HepG2 (cell line): ENCODE data around the gene PKIB. TPM values are rescaled to one million over a fixed set of nuclear protein-coding genes. Genes with fewer than 3 reads are reported as not detected.

ENCODE experiments used
- ATAC-seq: fragments of 200-7000 bp; cut with Tn5 transposase; 3 replicates; pipeline ENCODE4 v1.9.1; 2020; ENCODE audit warnings: mild to moderate bottlenecking, moderate library complexity
- BruUV-seq: library from RNA; stranded (reverse); fragments of 400-500 nt; replicated peaks from 2 replicates; lab custom pipeline; 2021; lab: Mats Ljungman, UMichigan
- CTCF ChIA-PET: fragments of 300-600 bp; formaldehyde crosslinking; extraction: SDS; loops from one replicate; lab custom pipeline; 2021; ENCODE audit warnings: low total read pairs, inconsistent platforms, low intra/inter-chr PET ratio; lab: Yijun Ruan, JAX
- POLR2A ChIA-PET: fragments of 350-600 bp; sonication (Branson Sonifier 250); formaldehyde crosslinking; loops from one replicate; lab custom pipeline; 2020; ENCODE audit warnings: antibody characterized with exemption, inconsistent platforms; lab: Yijun Ruan, JAX
- DNase-seq: peaks from one replicate; pipeline ENCODE4 v3.0.0-alpha.2; 2015; ENCODE audit warnings: low spot score
- FAIRE-seq: peaks from 3 replicates; lab custom pipeline; 2011; peaks lifted over from hg19 to GRCh38; lab: Jason Lieb, UNC
- H2AFZ ChIP-seq: one replicate; pipeline ENCODE4 v1.6.1; 2011; ENCODE audit warnings: low read length, inconsistent platforms
- H3K27ac ChIP-seq: fragments of 300-600 bp; 3 replicates; pipeline ENCODE4 v1.8.0; 2011; ENCODE audit warnings: mixed run types, mild to moderate bottlenecking, mixed read lengths, low read length, inconsistent platforms; ENCODE audit not compliant: insufficient read depth; ENCODE audit errors: extremely low read length
- H3K27me3 ChIP-seq, 2 experiments: fragments of 200-600 bp in 1 of 2; 2 replicates in 1 of 2; 3 replicates in 1 of 2; pipeline versions ENCODE4 v1.6.0 to v1.8.0; 2011; ENCODE audit warnings: low read length in 2 of 2, mild to moderate bottlenecking in 2 of 2, moderate library complexity in 2 of 2, inconsistent platforms in 1 of 2; ENCODE audit not compliant: insufficient read depth in 2 of 2, control insufficient read depth in 1 of 2
- H3K36me3 ChIP-seq, 2 experiments: fragments of 200-600 bp in 1 of 2; replicated peaks in 1 of 2; 2 replicates in 1 of 2; 3 replicates in 1 of 2; pipeline versions ENCODE4 v1.5.1 to v1.8.0; 2011; ENCODE audit warnings: low read length in 2 of 2, inconsistent platforms in 1 of 2; ENCODE audit not compliant: insufficient read depth in 2 of 2, control insufficient read depth in 1 of 2
- H3K4me1 ChIP-seq: 2 replicates; pipeline ENCODE4 v1.5.1; 2012; ENCODE audit warnings: low read length, inconsistent platforms; ENCODE audit not compliant: insufficient read depth
- H3K4me2 ChIP-seq: 2 replicates; pipeline ENCODE4 v1.6.0; 2011; ENCODE audit warnings: low read depth, low read length, inconsistent platforms
- H3K4me3 ChIP-seq, 3 experiments: fragments of 200-600 bp in 1 of 3; sonication (generic), shearing (Covaris generic) in 1 of 3; replicated peaks in 1 of 3; 2 replicates each; pipeline ENCODE4 v1.5.1; 2011 to 2016; ENCODE audit warnings: low read length in 3 of 3, inconsistent platforms in 2 of 3, low read depth in 2 of 3, mild to moderate bottlenecking in 2 of 3, control low read depth in 1 of 3, mixed read lengths in 1 of 3; ENCODE audit not compliant: insufficient read depth in 1 of 3
- H3K79me2 ChIP-seq: one replicate; pipeline ENCODE4 v1.6.1; 2011; ENCODE audit warnings: low read length, inconsistent platforms; ENCODE audit not compliant: insufficient read depth
- H3K9ac ChIP-seq: 2 replicates; pipeline ENCODE4 v1.6.0; 2011; ENCODE audit warnings: mild to moderate bottlenecking, low read depth, low read length, inconsistent platforms; ENCODE audit not compliant: insufficient read depth
- H3K9me3 ChIP-seq: 2 replicates; pipeline ENCODE4 v1.5.1; 2012; ENCODE audit warnings: mild to moderate bottlenecking, low read length
- H4K20me1 ChIP-seq: 2 replicates; pipeline ENCODE4 v1.6.0; 2011; ENCODE audit warnings: inconsistent platforms, mild to moderate bottlenecking, low read length, moderate library complexity; ENCODE audit not compliant: insufficient read depth
- KLF11 ChIP-seq: IDR thresholded peaks from 2 replicates; pipeline ENCODE4 v1.6.1; 2016; ENCODE audit warnings: missing compliant biosample characterization
- MAFF ChIP-seq: IDR thresholded peaks from 2 replicates; pipeline ENCODE4 v1.6.1; 2011; ENCODE audit warnings: low read depth, low read length, improper control_type of control experiment
- MAFK ChIP-seq, 2 experiments: IDR thresholded peaks in 1 of 2; conservative IDR thresholded peaks in 1 of 2; 2 replicates each; pipeline ENCODE4 v1.6.1; 2011; ENCODE audit warnings: improper control_type of control experiment in 2 of 2, low read length in 2 of 2
- MED1 ChIP-seq: sonication (generic); formaldehyde crosslinking; IDR thresholded peaks from 2 replicates; pipeline ENCODE4 v1.4.0; 2020; ENCODE audit warnings: missing genetic modification reagents
- ZBTB42 ChIP-seq: sonication (generic); formaldehyde crosslinking; IDR thresholded peaks from 2 replicates; pipeline ENCODE4 v1.5.0; 2020; ENCODE audit warnings: mild to moderate bottlenecking, missing genetic modification reagents
- ZNF101 ChIP-seq: sonication (generic); formaldehyde crosslinking; IDR thresholded peaks from 2 replicates; pipeline ENCODE4 v1.4.0; 2020; ENCODE audit warnings: mild to moderate bottlenecking, low read depth, missing genetic modification reagents, borderline replicate concordance
- ZNF263 ChIP-seq: sonication (generic); formaldehyde crosslinking; IDR thresholded peaks from 2 replicates; pipeline ENCODE4 v1.4.0; 2020; ENCODE audit warnings: missing genetic modification reagents
- ZNF749 ChIP-seq: sonication (generic); formaldehyde crosslinking; IDR thresholded peaks from 2 replicates; pipeline ENCODE4 v1.8.0; 2022; ENCODE audit warnings: mild to moderate bottlenecking, missing genetic modification reagents, moderate library complexity, borderline replicate concordance
- WGBS: methylation state at CpG from one replicate; pipeline ENCODE4 v1.1.6; 2017; ENCODE audit warnings: low lambda C conversion rate; 5-methylcytosine and 5-hydroxymethylcytosine counted together
- in situ Hi-C: cut with HindIII; loops from 2 replicates; pipeline ENCODE4 v1.10.0; 2017; ENCODE audit warnings: low pct_unique_long_range_greater_than_20kb; ENCODE audit not compliant: extremely low pct_ligation_motif_present
- intact Hi-C: fragments of 100-400 bp; cut with micrococcal nuclease; formaldehyde crosslinking; loops from one replicate; pipeline ENCODE4 v1.10.0; 2022; ENCODE audit not compliant: unreplicated experiment
- polyA plus RNA-seq, 8 experiments: library from polyadenylated mRNA; depleted of rRNA in 3 of 8; stranded (reverse) in 7 of 8; unstranded in 1 of 8; fragments of >200 nt; fragmentation: Illumina TruSeq in 4 of 8; extraction: Trizol in 4 of 8; gene quantifications; 2 replicates each; pipeline versions ENCODE4 v1.2.1 to v1.2.3, GENCODE V29; 2011 to 2016; ENCODE audit warnings: low read depth in 4 of 8, missing spikeins in 1 of 8, mixed read lengths in 1 of 8; ENCODE audit not compliant: insufficient read depth in 1 of 8
- total RNA-seq, 5 experiments: library from RNA; depleted of rRNA; stranded (reverse); fragments of >200 nt; fragmentation: Illumina TruSeq; extraction: Trizol; gene quantifications; 2 replicates each; pipeline ENCODE4 v1.2.3, GENCODE V29; 2016; ENCODE audit warnings: low read depth in 1 of 5
- TF ChIP-seq, protein P1 (sequence below): sonication (generic); formaldehyde crosslinking; IDR thresholded peaks from 2 replicates; pipeline ENCODE4 v1.8.1; 2022; ENCODE audit warnings: low read depth, mild to moderate bottlenecking, missing genetic modification reagents
- TF ChIP-seq, protein P2 (sequence below): sonication (generic); formaldehyde crosslinking; IDR thresholded peaks from 2 replicates; pipeline ENCODE4 v1.5.0; 2020; ENCODE audit warnings: missing genetic modification reagents
- TF ChIP-seq, protein P3 (sequence below): sonication (generic); formaldehyde crosslinking; conservative IDR thresholded peaks from 2 replicates; pipeline ENCODE4 v1.4.0; 2020; ENCODE audit warnings: mild to moderate bottlenecking, missing genetic modification reagents, moderate library complexity

PKIB gene
- total and polyA plus RNA-seq, 2 of the 13 experiments (the other 11 are each of a cell fraction or from before 2014, with no cell fraction given) = 1.4 to 1.5 TPM

GRCh38 chr6:122712448-122713137, 102.4 kb downstream of the PKIB start:
- Histone ChIP-seq H2AFZ (no peak overlapping the region), H3K9ac (no peak overlapping the region), H4K20me1 (no peaks in the 10 kb centered on the region), H3K4me1 (no peaks in the 10 kb centered on the region), H3K4me3 (no peak overlapping the region), H3K4me2 (no peak overlapping the region), H3K27ac (no peak overlapping the region), H3K36me3 (no peaks in the 10 kb centered on the region), H3K27me3 (no peaks in the 10 kb centered on the region; a peak in 1 of 5 replicates), H3K79me2 (no peaks in the 10 kb centered on the region), H3K9me3 (no peaks in the 10 kb centered on the region)
- CTCF ChIA-PET = no interaction called here
- in situ Hi-C loops = no loop called here
- FAIRE-seq (no peak), DNase-seq (no peak), ATAC-seq (no peak)
- TF ChIP-seq, protein P1, sequence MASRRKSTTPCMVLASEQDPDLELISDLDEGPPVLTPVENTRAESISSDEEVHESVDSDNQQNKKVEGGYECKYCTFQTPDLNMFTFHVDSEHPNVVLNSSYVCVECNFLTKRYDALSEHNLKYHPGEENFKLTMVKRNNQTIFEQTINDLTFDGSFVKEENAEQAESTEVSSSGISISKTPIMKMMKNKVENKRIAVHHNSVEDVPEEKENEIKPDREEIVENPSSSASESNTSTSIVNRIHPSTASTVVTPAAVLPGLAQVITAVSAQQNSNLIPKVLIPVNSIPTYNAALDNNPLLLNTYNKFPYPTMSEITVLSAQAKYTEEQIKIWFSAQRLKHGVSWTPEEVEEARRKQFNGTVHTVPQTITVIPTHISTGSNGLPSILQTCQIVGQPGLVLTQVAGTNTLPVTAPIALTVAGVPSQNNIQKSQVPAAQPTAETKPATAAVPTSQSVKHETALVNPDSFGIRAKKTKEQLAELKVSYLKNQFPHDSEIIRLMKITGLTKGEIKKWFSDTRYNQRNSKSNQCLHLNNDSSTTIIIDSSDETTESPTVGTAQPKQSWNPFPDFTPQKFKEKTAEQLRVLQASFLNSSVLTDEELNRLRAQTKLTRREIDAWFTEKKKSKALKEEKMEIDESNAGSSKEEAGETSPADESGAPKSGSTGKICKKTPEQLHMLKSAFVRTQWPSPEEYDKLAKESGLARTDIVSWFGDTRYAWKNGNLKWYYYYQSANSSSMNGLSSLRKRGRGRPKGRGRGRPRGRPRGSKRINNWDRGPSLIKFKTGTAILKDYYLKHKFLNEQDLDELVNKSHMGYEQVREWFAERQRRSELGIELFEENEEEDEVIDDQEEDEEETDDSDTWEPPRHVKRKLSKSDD = no peak
- no peak for TF ChIP-seq ZNF749
- 0 out of 2 replicates have a peak, but pooled peaks have one; percentile 6 for TF ChIP-seq MAFF
- TF ChIP-seq MAFK (conservative IDR thresholded peaks at IDR 0.05 in 1 of 2, IDR thresholded peaks at IDR 0.05 in 1 of 2; ENCODE audit: low read length in 2 of 2) = peak; percentile 40 to 49; a peak in 2 of 4 replicates
- 14% methylated on average over 3 of the region's 3 CpGs for WGBS
- BruUV-seq = no TSS peak
- intact Hi-C loops = no loop called here
- POLR2A ChIA-PET = no interaction called here

- no peak overlapping the region for H2AFZ ChIP-seq
- intact Hi-C loops (no loop called here), in situ Hi-C loops (no loop called here)
- DNase-seq (no peak), ATAC-seq (no peak), FAIRE-seq (no peak)
- H3K36me3 ChIP-seq = no peaks in the 10 kb centered on the region
- H3K27me3 ChIP-seq = no peaks in the 10 kb centered on the region; a peak in 1 of 5 replicates
- H3K4me2 ChIP-seq = no peak overlapping the region
- no peaks in the 10 kb centered on the region for H3K4me1 ChIP-seq
- no peaks in the 10 kb centered on the region for H3K9me3 ChIP-seq
- no peaks in the 10 kb centered on the region for H3K79me2 ChIP-seq
- H3K9ac ChIP-seq = no peak overlapping the region
- CTCF ChIA-PET = no interaction called here
- H3K27ac ChIP-seq = no peak overlapping the region
- POLR2A ChIA-PET = no interaction called here
- 16% methylated on average over 3 of the region's 3 CpGs for WGBS
- no peaks in the 10 kb centered on the region for H4K20me1 ChIP-seq
- no peak overlapping the region for H3K4me3 ChIP-seq
- no TSS peak for BruUV-seq
- TF ChIP-seq MED1 (CRISPR knock-in tag) = no peak
- TF ChIP-seq, protein P2, sequence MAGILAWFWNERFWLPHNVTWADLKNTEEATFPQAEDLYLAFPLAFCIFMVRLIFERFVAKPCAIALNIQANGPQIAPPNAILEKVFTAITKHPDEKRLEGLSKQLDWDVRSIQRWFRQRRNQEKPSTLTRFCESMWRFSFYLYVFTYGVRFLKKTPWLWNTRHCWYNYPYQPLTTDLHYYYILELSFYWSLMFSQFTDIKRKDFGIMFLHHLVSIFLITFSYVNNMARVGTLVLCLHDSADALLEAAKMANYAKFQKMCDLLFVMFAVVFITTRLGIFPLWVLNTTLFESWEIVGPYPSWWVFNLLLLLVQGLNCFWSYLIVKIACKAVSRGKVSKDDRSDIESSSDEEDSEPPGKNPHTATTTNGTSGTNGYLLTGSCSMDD (CRISPR knock-in tag) = no peak
- no peak for TF ChIP-seq ZNF101 (CRISPR knock-in tag)
- no peak for TF ChIP-seq KLF11 (CRISPR knock-in tag)
- TF ChIP-seq ZNF263 (CRISPR knock-in tag) = no peak
- no peak for TF ChIP-seq ZBTB42 (CRISPR knock-in tag)
- TF ChIP-seq, protein P3, sequence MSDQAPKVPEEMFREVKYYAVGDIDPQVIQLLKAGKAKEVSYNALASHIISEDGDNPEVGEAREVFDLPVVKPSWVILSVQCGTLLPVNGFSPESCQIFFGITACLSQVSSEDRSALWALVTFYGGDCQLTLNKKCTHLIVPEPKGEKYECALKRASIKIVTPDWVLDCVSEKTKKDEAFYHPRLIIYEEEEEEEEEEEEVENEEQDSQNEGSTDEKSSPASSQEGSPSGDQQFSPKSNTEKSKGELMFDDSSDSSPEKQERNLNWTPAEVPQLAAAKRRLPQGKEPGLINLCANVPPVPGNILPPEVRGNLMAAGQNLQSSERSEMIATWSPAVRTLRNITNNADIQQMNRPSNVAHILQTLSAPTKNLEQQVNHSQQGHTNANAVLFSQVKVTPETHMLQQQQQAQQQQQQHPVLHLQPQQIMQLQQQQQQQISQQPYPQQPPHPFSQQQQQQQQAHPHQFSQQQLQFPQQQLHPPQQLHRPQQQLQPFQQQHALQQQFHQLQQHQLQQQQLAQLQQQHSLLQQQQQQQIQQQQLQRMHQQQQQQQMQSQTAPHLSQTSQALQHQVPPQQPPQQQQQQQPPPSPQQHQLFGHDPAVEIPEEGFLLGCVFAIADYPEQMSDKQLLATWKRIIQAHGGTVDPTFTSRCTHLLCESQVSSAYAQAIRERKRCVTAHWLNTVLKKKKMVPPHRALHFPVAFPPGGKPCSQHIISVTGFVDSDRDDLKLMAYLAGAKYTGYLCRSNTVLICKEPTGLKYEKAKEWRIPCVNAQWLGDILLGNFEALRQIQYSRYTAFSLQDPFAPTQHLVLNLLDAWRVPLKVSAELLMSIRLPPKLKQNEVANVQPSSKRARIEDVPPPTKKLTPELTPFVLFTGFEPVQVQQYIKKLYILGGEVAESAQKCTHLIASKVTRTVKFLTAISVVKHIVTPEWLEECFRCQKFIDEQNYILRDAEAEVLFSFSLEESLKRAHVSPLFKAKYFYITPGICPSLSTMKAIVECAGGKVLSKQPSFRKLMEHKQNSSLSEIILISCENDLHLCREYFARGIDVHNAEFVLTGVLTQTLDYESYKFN (CRISPR knock-in tag) = no peak
These were observed 102.9 kb downstream of the PKIB start for GRCh38 chr6:122713138-122713537.
